ENCODE results near the gene VASH1.

The VASH1 gene

GRCh38 chr14:76772300-76773187, 11.3 kb downstream of the VASH1 start:
- peak; percentile 53 for DNase-seq

DNA sequence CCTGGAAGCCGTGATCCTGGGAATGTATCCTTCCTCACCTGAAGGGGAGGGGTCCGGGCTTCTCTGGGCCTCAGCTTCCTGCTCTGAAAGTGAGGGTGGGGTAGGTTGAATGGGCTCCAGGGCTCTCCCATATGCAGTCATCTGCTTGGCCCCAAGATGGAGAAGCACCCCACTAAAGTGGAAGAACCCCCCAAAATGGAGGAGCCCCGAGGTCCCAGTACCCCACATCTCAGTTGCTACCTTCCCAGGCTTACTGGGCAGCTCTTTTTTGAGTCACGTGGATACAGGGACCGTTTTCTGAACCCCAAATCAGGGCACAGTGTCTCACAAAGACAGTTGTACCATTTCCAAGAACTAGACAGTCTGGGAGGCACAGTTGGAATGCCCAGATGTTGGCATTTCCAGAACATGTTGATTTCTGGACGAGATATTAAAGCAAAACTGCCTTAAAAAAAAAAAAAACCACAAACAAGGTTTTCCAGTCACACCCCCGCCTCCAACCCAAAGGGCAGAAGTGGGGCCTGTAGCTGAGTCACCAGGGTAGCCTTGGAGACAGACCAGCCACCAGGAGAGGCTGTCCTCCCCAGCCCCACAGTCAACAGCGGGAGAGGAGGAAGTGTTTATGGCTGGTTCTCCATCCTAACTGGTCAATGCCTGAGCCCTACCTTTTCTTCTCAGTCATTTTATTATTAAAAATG, 12.1 kb downstream of the VASH1 start:
- peak; percentile 78 for DNase-seq

- no peak for DNase-seq
Measured at GRCh38 chr14:76773956-76774820, 12.9 kb downstream of the VASH1 start.

- DNase-seq: no peak
Measured at GRCh38 chr14:76774821-76775694, 13.8 kb downstream of the VASH1 start.

DNA sequence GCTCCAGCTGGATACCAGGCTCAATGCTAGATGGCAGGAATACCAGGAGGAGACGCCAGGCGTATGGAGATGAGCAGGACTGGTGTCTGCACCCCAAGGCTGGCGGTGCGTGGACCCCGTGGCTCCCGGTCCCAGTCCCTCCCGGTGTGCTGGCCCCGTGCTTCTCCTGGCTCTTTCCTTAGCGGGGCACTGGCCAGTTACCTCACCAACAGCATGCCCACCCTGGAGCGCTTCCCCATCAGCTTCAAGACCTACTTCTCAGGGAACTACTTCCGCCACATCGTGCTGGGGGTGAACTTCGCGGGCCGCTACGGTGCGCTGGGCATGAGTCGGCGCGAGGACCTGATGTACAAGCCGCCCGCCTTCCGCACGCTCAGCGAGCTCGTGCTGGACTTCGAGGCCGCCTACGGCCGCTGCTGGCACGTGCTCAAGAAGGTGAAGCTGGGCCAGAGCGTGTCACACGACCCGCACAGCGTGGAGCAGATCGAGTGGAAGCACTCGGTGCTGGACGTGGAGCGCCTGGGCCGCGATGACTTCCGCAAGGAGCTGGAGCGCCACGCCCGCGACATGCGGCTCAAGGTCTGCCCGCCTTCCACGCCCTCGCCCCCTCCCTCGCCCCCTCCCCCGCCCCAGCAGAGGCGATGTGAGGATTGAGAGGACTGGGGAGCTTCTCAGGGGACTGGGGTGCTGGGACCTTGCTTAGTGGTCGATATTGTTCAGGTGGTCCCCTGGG, 14.6 kb downstream of the VASH1 start:
- DNase-seq: no peak

GRCh38 chr14:76776428-76777251, 15.4 kb downstream of the VASH1 start:
- no peak for DNase-seq

DNA sequence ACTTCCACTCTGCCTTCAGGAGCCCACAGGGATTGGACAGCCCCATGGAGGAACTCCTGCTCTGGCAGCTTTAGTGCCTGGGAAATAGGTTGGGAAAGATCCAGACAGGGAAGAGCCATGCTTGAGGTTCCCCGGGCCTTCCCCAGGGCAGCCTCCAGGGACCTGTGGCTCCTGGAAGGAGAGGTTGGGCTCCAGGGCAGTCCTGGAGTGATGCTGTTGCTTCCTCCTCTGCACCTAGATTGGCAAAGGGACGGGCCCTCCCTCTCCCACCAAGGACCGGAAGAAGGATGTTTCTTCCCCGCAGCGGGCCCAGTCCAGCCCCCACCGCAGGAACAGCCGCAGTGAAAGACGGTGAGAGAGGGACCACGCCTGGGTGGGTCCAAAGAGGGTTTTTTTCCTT, 16.5 kb downstream of the VASH1 start:
- no peak for DNase-seq

- DNase-seq: no peak
Measured at GRCh38 chr14:76778546-76779215, 17.4 kb downstream of the VASH1 start.

- DNase-seq: no peak
Measured at GRCh38 chr14:76779221-76780057, 18.2 kb downstream of the VASH1 start.

DNA sequence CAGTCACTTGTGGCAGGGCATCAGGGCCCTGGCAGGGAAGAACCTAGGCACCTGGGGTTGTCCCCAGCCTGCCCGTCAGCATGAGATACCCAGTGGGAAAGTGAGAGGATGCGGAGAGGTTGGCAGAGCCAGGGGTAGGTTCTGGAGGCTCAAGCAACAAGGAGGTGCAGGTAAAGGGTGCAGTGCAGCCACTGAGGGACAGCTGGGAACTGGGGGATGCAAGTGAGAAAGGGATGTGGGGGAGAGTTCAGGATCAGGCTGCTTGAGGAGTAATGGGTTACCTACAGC, 18.7 kb downstream of the VASH1 start:
- DNase-seq: no peak

DNA sequence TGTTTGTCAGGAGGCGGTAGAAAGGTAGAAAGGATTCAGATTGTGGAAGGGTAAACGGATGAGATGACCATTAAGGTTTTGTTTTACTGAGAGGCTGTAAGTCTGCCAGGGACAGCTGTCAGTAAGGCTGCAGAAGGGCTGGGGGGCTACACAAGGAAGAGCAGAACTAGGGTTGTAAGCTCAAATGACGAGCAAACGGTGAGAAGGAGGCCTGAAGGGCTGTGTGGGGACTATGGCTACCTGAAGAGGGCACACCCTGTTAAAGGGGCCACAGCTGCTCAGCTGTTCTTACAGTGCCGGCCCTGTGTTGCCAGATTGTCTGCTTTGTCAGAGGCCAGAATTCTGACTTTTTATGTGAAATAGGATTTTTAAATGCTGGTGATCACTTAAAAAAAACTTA, 19.1 kb downstream of the VASH1 start:
- DNase-seq: no peak

GRCh38 chr14:76780875-76781647, 19.8 kb downstream of the VASH1 start:
- DNase-seq: no peak

DNA sequence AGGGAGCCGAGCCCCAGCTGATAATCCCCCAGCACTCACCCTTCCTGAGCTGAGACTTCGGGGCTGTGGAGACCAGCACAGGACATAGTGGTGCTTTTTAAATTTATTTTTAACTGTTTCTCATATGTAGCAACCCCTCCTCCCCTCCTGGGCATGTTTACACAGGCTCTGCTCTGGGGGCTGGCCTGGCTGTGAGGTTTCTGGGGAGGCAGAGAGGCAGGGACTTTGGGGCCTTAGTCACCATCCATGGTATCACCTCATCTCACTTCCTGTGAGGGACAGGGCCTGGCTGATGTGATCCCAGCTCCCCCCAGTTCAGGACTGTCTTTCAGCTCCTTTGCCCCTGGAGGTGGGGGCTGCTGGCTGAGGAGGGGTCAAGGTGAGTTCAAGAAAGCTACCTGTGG, 20.4 kb downstream of the VASH1 start:
- no peak for DNase-seq

DNA sequence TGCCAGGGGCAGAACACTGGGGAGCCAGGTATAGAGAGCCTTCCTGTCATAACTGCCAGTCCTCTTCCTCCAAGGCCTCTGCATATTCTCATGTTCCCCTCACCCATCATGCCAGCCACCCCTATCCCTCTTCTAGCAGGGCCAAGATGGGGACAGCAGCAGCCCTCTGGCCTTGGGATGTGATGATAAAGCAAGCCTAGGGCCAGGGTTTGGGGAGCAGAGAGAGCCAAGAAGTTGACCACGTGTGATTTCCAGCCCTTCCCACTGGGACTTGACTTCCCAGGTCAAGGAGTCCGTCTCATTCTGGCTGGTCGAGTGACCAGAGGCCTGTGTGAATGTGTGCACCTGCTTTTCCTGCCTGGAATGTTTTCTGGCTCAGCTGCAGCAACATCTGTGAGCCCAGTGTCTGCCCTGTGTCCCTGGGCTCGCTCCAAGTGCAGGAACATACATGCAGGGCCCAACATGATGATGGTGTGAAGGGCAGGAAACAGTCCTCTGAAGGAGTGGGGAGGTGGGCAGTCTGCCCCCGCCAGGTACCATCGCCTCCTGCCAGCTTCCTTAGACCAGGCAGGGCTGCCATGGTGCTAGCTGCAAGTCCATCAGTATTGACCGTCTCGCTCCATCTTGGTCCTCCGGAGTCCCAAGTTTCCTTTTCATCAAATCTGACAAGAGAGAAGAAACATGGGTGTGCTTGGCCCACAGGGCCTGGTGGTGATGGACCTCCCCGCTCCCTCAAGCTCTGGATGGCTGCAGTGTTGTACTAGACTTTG, 21.0 kb downstream of the VASH1 start:
- DNase-seq: no peak

- DNase-seq: peak; percentile 19
Measured at GRCh38 chr14:76782885-76783566, 21.8 kb downstream of the VASH1 start.

DNA sequence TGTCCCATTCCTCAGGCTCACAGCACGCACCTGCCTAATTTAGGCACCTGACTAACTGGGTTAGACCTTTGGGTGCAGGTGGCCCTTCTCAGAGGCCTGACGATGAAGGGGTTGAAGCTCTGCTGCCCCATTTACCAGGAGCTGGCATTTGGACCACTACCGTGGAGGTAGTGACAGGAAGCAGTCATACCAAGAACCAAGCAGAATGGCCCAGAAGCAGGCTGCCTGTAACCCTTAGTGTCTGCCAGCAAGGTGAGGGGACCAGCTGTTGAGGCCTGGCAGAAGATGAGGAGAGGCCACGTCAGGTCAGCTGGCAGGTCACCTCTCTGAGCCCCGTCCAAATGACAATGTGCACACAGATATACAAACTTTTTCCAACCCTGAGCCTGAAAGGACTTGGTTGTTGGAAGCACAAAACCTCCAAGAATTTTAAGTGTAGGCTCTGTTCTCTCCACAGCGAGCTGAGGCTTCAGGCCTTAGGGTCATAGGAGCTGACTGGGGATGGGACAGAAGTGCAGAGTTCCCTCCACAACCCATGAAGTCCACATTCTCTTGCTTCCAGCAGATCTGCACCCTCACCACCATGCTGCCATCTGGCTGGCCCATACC, 23.1 kb downstream of the VASH1 start:
- DNase-seq: no peak

All from fibroblast of skin of scalp (primary cell).